ENCODE measurements around the gene EMSY. TPM values are rescaled to one million over a fixed set of nuclear protein-coding genes. Genes with fewer than 3 reads are reported as not detected.

Gene EMSY
- total and polyA plus RNA-seq, 2 of the 13 experiments (the other 11 are each of a cell fraction or from before 2014, with no cell fraction given): 11.6 to 18.5 TPM

- H3K9ac ChIP-seq (ENCODE audit: insufficient read depth, low read depth, low read length): no peak overlapping the region
- CTCF ChIA-PET (ENCODE audit: low intra/inter-chr PET ratio, low total read pairs): no interaction called here
- TF ChIP-seq PTBP1 (IDR thresholded peaks at IDR 0.05; ENCODE audit: low read depth, low read length, poor library complexity, severe bottlenecking) (no peak), ZNF343 (CRISPR knock-in tag; IDR thresholded peaks at IDR 0.05) (no peak), NCOA5 (CRISPR knock-in tag; IDR thresholded peaks at IDR 0.05) (no peak), MAX (IDR thresholded peaks at IDR 0.05) (no peak), REPIN1 (CRISPR knock-in tag; IDR thresholded peaks at IDR 0.05; ENCODE audit: borderline replicate concordance, low read depth) (no peak), ZBTB46 (CRISPR knock-in tag; IDR thresholded peaks at IDR 0.05; ENCODE audit: borderline replicate concordance) (no peak), CREM (IDR thresholded peaks at IDR 0.05) (no peak), CREM (CRISPR knock-in tag; IDR thresholded peaks at IDR 0.05) (no peak), KLF11 (CRISPR knock-in tag; IDR thresholded peaks at IDR 0.05) (no peak), ZHX2 (IDR thresholded peaks at IDR 0.05; ENCODE audit: low read depth) (no peak), ZHX2 (CRISPR knock-in tag; IDR thresholded peaks at IDR 0.05; ENCODE audit: borderline replicate concordance) (no peak), TAF15 (IDR thresholded peaks at IDR 0.05; ENCODE audit: low read depth, low read length, poor library complexity, severe bottlenecking) (no peak), RBM39 (IDR thresholded peaks at IDR 0.05; ENCODE audit: low read depth, low read length, poor library complexity, severe bottlenecking) (no peak), E2F5 (CRISPR knock-in tag; conservative IDR thresholded peaks at IDR 0.05) (no peak), MBD4 (IDR thresholded peaks at IDR 0.05; ENCODE audit: borderline replicate concordance, low read length) (no peak), POLR2AphosphoS2 (IDR thresholded peaks at IDR 0.05; ENCODE audit: low read depth, low read length) (no peak), STAG1 (CRISPR knock-in tag; IDR thresholded peaks at IDR 0.05) (no peak)
Measured at GRCh38 chr11:76587820-76588454, 143.1 kb downstream of the EMSY start.

More at GRCh38 chr11:76587820-76588454, 143.1 kb downstream of the EMSY start:
- Histone ChIP-seq H3K79me2 (ENCODE audit: insufficient read depth, low read length) (no peaks in the 10 kb centered on the region), H3K27me3 (ENCODE audit: control insufficient read depth in 1 of 2, insufficient read depth in 2 of 2, low read length in 2 of 2) (peaks cover 0 to 16% of the 10 kb centered on the region in 2 experiments; a peak in 2 of 5 replicates), H3K4me2 (ENCODE audit: low read depth, low read length) (no peak overlapping the region), H3K27ac (ENCODE audit: extremely low read length, insufficient read depth, low read length) (no peak overlapping the region), H3K9me3 (ENCODE audit: low read length) (no peaks in the 10 kb centered on the region), H2AFZ (ENCODE audit: low read length) (no peak overlapping the region), H4K20me1 (ENCODE audit: insufficient read depth, low read length) (no peaks in the 10 kb centered on the region), H3K36me3 (replicated peaks in 1 of 2; ENCODE audit: control insufficient read depth in 1 of 2, insufficient read depth in 2 of 2, low read length in 2 of 2) (no peaks in the 10 kb centered on the region), H3K4me1 (ENCODE audit: insufficient read depth, low read length) (no peaks in the 10 kb centered on the region), H3K4me3 (replicated peaks in 1 of 3; ENCODE audit: insufficient read depth in 1 of 3, low read depth in 2 of 3, low read length in 3 of 3) (no peak overlapping the region)
- no peak for DNase-seq (ENCODE audit: low spot score)
- BruUV-seq (replicated peaks): no TSS peak
- ATAC-seq: no peak
- intact Hi-C loops (cut with micrococcal nuclease; ENCODE audit: unreplicated experiment) (no loop called here), in situ Hi-C loops (cut with HindIII; ENCODE audit: extremely low pct_ligation_motif_present, low pct_unique_long_range_greater_than_20kb) (no loop called here)
- POLR2A ChIA-PET: no interaction called here
- 30% methylated on average over 5 of the region's 5 CpGs for WGBS (ENCODE audit: low lambda C conversion rate)
- no peak for FAIRE-seq
